Left renal pelvis (tissue), 4 donors: ENCODE measurements around the gene BRME1. TPM values are rescaled to one million over a fixed set of nuclear protein-coding genes. Genes with fewer than 3 reads are reported as not detected.

Experiments used
- DNase-seq, 4 donors: peaks; one replicate each; pipeline ENCODE4 v3.0.0-alpha.2; 2013; ENCODE audit warnings: low read depth in 4 of 4, low spot score in 3 of 4
- polyA plus RNA-seq, 4 donors: library from polyadenylated mRNA; unstranded; fragments of 120-200 nt; gene quantifications; one replicate each; pipeline ENCODE4 v1.2.1, GENCODE V29; 2013; ENCODE audit not compliant: insufficient read length in 4 of 4

Gene BRME1
- 1 to 10 TPM; 4.8 to 8.9 (median 6.0) TPM for polyA plus RNA-seq

DNA sequence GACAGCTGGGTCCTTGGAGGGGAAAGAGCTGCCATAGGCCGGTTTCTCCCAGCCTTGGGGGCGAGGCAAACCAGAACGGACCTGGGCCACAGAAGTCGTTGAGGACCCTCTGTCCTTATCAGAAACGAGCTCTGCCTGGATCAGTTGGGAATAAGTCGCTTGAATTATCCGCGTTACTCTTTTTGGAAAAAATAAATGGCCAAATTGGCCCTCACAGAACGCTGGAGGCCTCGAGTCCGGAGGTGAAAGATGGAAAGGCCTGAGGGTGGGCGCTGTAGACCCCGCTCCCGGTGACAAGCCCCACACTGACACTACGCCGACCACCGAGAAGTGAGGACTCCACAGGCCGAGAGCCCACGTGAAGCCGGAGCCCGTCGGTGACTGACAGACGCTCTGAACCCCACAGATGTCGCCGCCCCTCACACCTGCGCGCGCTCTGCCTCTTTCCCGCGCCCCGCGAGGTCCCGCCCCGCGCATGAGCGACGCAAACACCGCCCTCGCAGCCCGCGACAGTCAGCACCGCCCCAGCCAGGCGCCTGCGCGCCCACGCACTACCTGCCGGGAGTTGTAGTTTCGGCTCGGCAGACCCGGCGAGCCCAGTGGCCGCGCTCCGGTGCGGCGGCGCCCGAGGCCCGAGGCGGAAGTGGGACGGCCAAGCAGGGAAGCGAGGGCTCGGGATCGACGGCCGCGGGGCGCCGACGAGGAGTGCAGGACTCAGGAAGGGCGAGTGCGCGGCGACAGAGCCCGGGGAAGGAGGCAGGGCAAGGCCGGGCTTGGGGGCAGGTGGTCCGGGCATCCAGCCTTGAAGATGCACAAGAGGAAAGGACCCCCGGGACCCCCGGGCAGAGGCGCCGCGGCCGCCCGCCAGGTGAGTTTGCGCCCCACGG, at the start of gene BRME1, which contains the start of gene CC2D1A:
TSS of gene BRME1 (minus strand) at position 484 of the 887 bp plus-strand sequence. CDS start 1,225 bp downstream, outside the sequence.
TSS of gene CC2D1A (plus strand) at position 568 of the 887 bp plus-strand sequence. CDS start at position 809, 241 bp downstream.
- DNase-seq = peak; percentile 60 to 80 (median 68)

DNA sequence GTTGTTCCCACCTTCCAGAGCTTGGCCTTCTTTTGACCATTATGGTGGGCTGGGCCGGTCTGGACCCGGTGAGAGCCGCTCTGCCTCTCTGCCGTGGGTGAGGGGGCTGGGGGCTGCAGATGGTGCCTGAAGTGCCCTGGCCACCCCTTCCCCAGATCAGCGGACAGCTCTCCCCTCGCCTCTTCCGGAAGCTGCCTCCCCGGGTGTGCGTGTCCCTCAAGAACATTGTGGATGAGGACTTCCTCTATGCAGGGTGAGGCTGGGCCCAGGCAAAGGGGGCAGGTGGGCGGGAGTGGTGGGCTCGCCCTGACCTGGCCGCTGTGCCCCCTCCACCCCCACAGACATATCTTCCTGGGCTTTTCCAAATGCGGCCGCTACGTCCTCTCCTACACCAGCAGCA, 48.3 kb upstream of the BRME1 start:
- no peak for DNase-seq

- DNase-seq = no peak
Measured at GRCh38 chr19:13952931-13953531, 47.1 kb upstream of the BRME1 start.

DNA sequence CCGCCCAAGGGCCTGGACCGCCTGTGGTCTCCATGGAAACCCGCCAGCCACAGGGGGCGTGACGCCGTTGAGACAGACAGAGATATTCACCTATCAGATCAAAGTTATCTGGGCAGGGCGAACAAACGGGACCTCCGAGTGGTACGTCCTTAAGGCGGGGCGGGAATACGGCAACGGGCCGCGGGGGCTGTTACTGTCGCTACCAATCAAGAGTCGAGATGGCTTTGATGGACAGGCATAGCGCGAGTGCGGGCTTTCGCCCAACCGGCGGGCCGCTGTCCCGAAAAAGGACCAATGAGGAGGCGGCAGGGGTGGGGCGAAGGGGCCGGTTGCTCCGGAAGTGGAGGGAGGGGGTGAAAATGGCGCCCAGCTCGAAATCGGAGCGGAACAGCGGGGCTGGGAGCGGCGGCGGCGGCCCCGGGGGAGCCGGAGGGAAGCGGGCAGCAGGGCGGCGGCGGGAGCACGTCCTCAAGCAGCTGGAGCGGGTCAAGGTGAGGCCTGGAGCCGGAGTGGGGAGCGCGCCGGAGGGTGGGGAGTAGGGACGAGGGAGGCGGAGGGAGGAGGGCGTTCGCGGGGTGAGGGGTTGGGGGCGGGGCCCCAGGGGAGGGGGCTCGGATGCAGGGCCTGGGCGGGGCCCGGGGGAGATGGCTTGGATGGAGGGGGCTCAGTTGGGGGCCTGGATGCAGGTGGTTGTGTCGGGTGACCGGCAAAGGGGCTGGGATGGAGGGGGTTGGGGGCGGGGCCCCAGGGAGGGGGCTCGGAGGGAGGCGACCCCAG, 46.4 kb upstream of the BRME1 start, which contains the start of gene DCAF15:
TSS of gene DCAF15 (plus strand) at position 356 of the 777 bp plus-strand sequence. CDS start at position 360, 4 bp downstream.
- peak; percentile 98 to 99 (median 98) for DNase-seq

DNA sequence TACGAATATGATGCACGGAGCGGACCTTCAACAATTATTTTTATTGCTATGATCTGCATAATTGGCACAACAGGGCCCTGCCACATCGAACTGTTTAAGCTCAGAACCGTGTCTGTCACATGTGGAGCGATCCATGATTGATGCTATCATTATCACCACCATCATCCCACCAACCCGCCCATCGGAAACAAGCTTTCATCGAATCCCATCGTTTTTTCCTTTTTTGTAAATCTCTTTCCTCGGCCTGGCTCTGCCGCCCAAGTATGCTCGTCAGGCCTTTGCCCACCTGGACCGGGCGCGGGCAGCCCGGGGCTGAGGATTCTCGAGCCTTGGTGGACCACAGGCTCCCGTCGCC, 45.9 kb upstream of the BRME1 start:
- DNase-seq = no peak

- no peak for DNase-seq
Measured at GRCh38 chr19:13951043-13951442, 45.1 kb upstream of the BRME1 start.

DNA sequence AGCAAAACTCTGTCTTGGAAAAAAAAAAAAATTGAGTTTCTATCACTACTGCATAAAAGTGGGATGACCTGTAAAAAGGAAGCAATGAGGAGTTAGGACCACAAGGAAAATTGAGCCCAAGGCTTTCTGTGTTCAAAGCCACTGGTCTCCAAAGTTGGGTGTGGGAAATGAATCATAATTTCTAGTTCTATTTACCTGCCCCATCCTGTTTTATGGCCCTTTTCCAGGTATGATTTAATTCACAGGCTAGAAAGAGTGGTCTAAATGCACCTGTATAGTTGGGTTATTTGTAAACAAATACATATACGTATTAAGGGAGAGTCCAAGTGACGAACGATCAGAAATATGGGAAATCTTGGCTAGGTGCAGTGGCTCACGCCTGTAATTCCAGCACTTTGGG, 40.5 kb upstream of the BRME1 start:
- no peak for DNase-seq

GRCh38 chr19:13942023-13942684, 36.2 kb upstream of the BRME1 start:
- DNase-seq = no peak

GRCh38 chr19:13938301-13939064, 32.6 kb upstream of the BRME1 start, which contains the start of gene PODNL1:
Gene PODNL1, minus strand, starts transcription at chr19:13938417. Its CDS starts 236 bp downstream, at chr19:13938181.
- DNase-seq = no peak

- no peak for DNase-seq
Measured at GRCh38 chr19:13937479-13938300, 31.8 kb upstream of the BRME1 start.

- DNase-seq = no peak
Measured at GRCh38 chr19:13935765-13936510, 30.0 kb upstream of the BRME1 start.

DNA sequence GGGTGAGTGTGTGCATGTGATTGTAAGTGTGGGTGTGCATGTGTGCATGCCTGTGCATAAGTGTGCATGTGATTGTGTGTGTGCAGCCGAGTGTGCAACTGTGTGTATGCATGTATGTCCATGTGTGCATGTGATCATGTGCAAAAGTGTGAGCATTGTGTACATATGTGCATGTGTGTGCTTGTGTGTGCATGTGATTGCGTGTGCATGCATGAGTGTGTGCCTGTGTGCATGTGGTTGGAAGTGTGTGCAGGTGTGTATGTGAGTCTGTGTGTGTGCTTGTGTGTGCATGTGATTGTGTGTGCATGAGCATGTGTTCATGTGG, 28.8 kb upstream of the BRME1 start:
- DNase-seq = no peak

- no peak for DNase-seq
Measured at GRCh38 chr19:13932911-13933393, 27.0 kb upstream of the BRME1 start.

DNA sequence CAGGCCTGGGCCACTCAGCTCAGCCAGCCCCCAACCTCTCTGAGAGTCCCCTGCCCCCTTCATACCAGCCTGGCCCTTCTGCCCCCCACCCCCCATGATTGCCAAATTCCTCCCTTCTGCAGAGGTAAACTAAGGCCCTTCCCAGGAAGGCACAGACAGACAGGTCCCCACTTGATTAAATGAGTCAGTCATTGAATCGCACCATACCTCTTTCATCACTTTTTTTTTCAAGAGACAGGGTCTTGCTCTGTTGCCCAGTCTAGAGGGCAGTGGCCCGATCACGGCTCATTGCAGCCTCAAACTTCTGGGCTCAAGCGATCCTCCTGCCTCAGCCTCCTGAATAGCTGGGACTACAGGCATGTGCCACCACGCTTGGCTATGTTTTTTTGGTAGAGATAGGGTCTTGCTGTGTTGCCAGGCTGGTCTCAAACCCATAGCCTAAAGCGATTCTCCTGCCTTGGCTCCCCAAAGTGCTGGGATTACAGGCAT, 26.3 kb upstream of the BRME1 start:
- no peak for DNase-seq

DNA sequence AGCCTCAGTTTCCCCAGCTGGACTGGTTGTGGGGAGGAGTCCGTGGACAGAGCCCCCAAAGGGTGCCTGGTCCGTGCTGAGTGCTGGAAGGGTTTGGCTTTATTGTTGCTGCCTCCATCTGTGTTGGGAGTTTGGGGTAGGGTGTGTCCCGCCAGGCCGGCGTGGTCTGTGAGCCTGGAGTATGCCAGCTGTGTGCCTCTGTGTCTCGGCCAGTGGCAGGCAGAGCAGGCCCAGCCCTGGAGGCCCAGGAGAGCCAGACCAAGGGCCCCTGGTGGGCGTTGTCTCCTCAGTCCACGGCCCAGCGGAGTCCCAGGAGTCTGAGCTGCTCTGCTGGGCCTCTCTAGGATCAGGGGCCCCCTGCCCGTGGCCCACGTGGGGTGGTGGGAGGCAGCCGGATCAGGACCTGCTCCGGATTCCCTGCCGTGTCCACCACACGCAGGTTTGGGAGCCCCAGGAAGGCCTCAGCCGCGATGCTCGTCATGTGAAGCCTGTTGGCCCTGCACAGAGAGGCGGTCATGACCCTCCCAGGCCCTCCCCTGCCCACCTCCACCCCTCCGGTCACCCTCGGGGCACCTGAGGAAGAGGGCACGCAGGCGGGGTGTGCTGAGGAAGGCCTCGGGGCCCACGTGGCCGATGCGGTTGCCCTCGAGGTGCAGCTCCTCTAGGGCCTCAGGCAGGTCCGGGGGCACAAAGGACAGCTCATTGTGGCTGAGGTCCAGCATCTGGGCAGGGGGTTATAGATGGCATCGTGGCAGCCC, 25.7 kb upstream of the BRME1 start:
- no peak for DNase-seq

DNA sequence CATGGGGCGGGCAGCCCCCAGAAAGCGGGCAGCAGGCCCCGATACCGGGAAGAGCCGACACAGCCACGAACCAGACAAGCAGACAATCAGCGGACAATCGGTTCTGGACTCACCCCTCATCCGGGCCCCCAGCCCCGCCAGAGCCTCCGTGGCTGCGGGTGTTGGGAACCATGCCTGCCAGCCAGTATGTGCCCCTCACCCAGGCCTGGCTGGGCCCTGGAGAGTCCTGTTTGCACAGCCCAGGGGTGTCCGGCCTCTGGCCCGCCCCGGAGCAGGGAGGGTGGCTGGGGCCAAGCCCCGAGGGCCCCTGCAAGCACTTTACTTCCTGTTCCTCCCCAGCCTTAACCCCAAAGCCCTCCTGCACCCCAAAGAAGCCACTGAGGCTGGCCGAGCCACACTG, 24.5 kb upstream of the BRME1 start:
- no peak for DNase-seq

DNA sequence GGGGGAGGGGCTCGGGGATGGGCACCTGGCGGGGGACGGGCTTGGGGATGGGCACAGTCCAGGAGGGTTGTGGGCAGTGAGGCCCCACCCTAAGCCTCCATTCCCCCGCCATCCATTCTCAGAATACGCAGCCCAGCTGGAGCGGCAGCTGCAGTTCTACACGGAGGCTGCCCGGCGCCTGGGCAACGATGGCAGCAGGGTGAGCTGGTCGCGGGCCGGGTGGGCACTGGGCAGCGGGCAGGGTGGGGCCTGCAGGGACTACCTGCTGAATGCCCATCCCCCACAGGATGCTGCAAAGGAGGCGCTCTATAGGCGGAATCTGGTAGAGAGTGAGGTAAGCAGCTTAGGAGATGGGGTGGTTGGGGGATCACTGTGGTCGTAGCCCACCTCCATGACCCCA, 24.0 kb upstream of the BRME1 start:
- no peak for DNase-seq
